BE2C (cell line): ENCODE measurements around the gene LRRC8B.
"Not testable (repeated sequence)": the region's sequence is repeated elsewhere in the genome, so short reads cannot be mapped to it uniquely, and the experiment has no call there.

Experiments used
- DNase-seq: peaks from one replicate; pipeline ENCODE4 v3.0.0-alpha.2; 2020
- H3K27me3 ChIP-seq: fragments of 250-450 bp; sonication (Bioruptor Pico); 2 replicates; pipeline ENCODE4 v1.5.1; 2020; ENCODE audit warnings: mild to moderate bottlenecking
- H3K36me3 ChIP-seq: fragments of 250-450 bp; sonication (Bioruptor Pico); 2 replicates; pipeline ENCODE4 v1.5.1; 2020; ENCODE audit warnings: mild to moderate bottlenecking
- H3K4me1 ChIP-seq: fragments of 250-450 bp; sonication (Bioruptor Pico); 2 replicates; pipeline ENCODE4 v1.5.1; 2020
- H3K4me3 ChIP-seq: 2 replicates; pipeline ENCODE4 v1.5.1; 2011; ENCODE audit warnings: low read depth, low read length
- H3K9me3 ChIP-seq: fragments of 250-450 bp; sonication (Bioruptor Pico); 2 replicates; pipeline ENCODE4 v1.5.1; 2020
- CTCF ChIP-seq: IDR thresholded peaks from 2 replicates; pipeline ENCODE4 v1.5.1; 2012; ENCODE audit warnings: mild to moderate bottlenecking, low read depth, low read length

The LRRC8B gene

GRCh38 chr1:89587729-89588161 is 63.1 kb downstream of the LRRC8B start:
- no peak for DNase-seq
- H3K9me3 ChIP-seq, result no peaks in the 10 kb centered on the region
- no peaks in the 10 kb centered on the region for H3K4me1 ChIP-seq
- no peak overlapping the region for H3K4me3 ChIP-seq
- no peak for TF ChIP-seq CTCF
- no peaks in the 10 kb centered on the region for H3K27me3 ChIP-seq
- H3K36me3 ChIP-seq, result no peaks in the 10 kb centered on the region

GRCh38 chr1:89588480-89588879 is 63.9 kb downstream of the LRRC8B start:
- H3K4me3 ChIP-seq, result no peak overlapping the region
- no peaks in the 10 kb centered on the region for H3K27me3 ChIP-seq
- TF ChIP-seq CTCF, result no peak
- DNase-seq, result no peak
- H3K4me1 ChIP-seq, result no peaks in the 10 kb centered on the region
- no peaks in the 10 kb centered on the region for H3K9me3 ChIP-seq
- no peaks in the 10 kb centered on the region for H3K36me3 ChIP-seq

- no peaks in the 10 kb centered on the region for H3K9me3 ChIP-seq
- no peak for TF ChIP-seq CTCF
- no peaks in the 10 kb centered on the region for H3K36me3 ChIP-seq
- H3K4me3 ChIP-seq, result no peak overlapping the region
- DNase-seq, result no peak
- H3K27me3 ChIP-seq, result no peaks in the 10 kb centered on the region
- H3K4me1 ChIP-seq, result no peaks in the 10 kb centered on the region
Observed at GRCh38 chr1:89589515-89589914, 64.9 kb downstream of the LRRC8B start.

- Histone ChIP-seq H3K4me3 (no peak overlapping the region), H3K9me3 (no peaks in the 10 kb centered on the region), H3K4me1 (no peaks in the 10 kb centered on the region), H3K36me3 (no peaks in the 10 kb centered on the region), H3K27me3 (no peaks in the 10 kb centered on the region)
- no peak for DNase-seq
- TF ChIP-seq CTCF, result no peak
Observed at GRCh38 chr1:89590341-89591080, 65.9 kb downstream of the LRRC8B start.

GRCh38 chr1:89592861-89593302 is 68.3 kb downstream of the LRRC8B start:
- not testable (repeated sequence) for H3K27me3 ChIP-seq, H3K9me3 ChIP-seq, H3K4me1 ChIP-seq, H3K36me3 ChIP-seq, DNase-seq, H3K4me3 ChIP-seq

- H3K4me3 ChIP-seq, result no peak overlapping the region
- no peaks in the 10 kb centered on the region for H3K4me1 ChIP-seq
- no peaks in the 10 kb centered on the region for H3K9me3 ChIP-seq
- no peaks in the 10 kb centered on the region for H3K36me3 ChIP-seq
- no peak for TF ChIP-seq CTCF
- H3K27me3 ChIP-seq, result no peaks in the 10 kb centered on the region
- DNase-seq, result no peak
Observed at GRCh38 chr1:89594096-89594740, 69.6 kb downstream of the LRRC8B start.
